SU-DHL-6 (cell line): ENCODE data around the gene SPEF1.
A peak's percentile ranks its signal among the peaks of the same experiment; 100 is the strongest.

Source experiments
- H2AFZ ChIP-seq: fragments of 200-600 bp; sonication (generic); 2 replicates; pipeline ENCODE4 v1.6.1; 2014; ENCODE audit warnings: low read depth, mild to moderate bottlenecking, moderate library complexity, mixed read lengths, antibody characterized with exemption, low read length; ENCODE audit not compliant: severe bottlenecking
- H3F3A ChIP-seq: fragments of 200-600 bp; shearing (Covaris generic); 2 replicates; pipeline ENCODE4 v1.6.0; 2016; ENCODE audit warnings: antibody characterized with exemption, mild to moderate bottlenecking; ENCODE audit not compliant: insufficient read depth
- H3K27ac ChIP-seq: fragments of 200-600 bp; sonication (generic); 2 replicates; pipeline ENCODE4 v1.5.1; 2016; ENCODE audit warnings: low read depth, mild to moderate bottlenecking, low read length, moderate library complexity, mixed read lengths
- H3K27me3 ChIP-seq: fragments of 200-600 bp; sonication (generic), shearing (Covaris generic); 2 replicates; pipeline ENCODE4 v1.6.0; 2014; ENCODE audit warnings: mild to moderate bottlenecking, low read length
- H3K36me3 ChIP-seq: fragments of 200-600 bp; sonication (generic); 2 replicates; pipeline ENCODE4 v1.6.1; 2014; ENCODE audit warnings: mild to moderate bottlenecking, low read length, mixed read lengths
- H3K4me2 ChIP-seq: fragments of 300-600, 200-600 bp; shearing (Covaris generic), sonication (generic); 2 replicates; pipeline ENCODE4 v1.6.0; 2014; ENCODE audit warnings: low read length, low read depth, mild to moderate bottlenecking; ENCODE audit not compliant: poor library complexity, severe bottlenecking
- H3K4me3 ChIP-seq: fragments of 200-600 bp; sonication (generic); 2 replicates; pipeline ENCODE4 v1.5.1; 2014; ENCODE audit warnings: antibody characterized with exemption, low read length, mild to moderate bottlenecking, mixed read lengths; ENCODE audit not compliant: insufficient read depth, poor library complexity, severe bottlenecking
- H3K79me2 ChIP-seq: fragments of 200-600 bp; sonication (generic); 2 replicates; pipeline ENCODE4 v1.6.1; 2014; ENCODE audit warnings: mild to moderate bottlenecking, low read length, moderate library complexity; ENCODE audit not compliant: insufficient read depth
- H3K9ac ChIP-seq: fragments of 200-600 bp; sonication (generic); 2 replicates; pipeline ENCODE4 v1.7.0; 2014; ENCODE audit warnings: mild to moderate bottlenecking, low read length
- H3K9me2 ChIP-seq: fragments of 200-600 bp; sonication (generic); replicated peaks from 2 replicates; pipeline ENCODE4 v1.6.1; 2014; ENCODE audit warnings: low read length; ENCODE audit not compliant: insufficient read depth
- H3K9me3 ChIP-seq: fragments of 200-600 bp; sonication (generic); 2 replicates; pipeline ENCODE4 v1.6.1; 2014; ENCODE audit warnings: low read length, mixed read lengths; ENCODE audit not compliant: insufficient read depth
- H4K20me1 ChIP-seq: fragments of 200-600 bp; sonication (generic); 2 replicates; pipeline ENCODE4 v1.6.1; 2014; ENCODE audit warnings: low read depth, mild to moderate bottlenecking, antibody characterized with exemption, low read length, moderate library complexity, mixed read lengths
- EZH2phosphoT487 ChIP-seq: fragments of 200-600 bp; sonication (generic), shearing (Covaris generic); conservative IDR thresholded peaks from 2 replicates; pipeline ENCODE4 v1.6.1; 2018; ENCODE audit warnings: mild to moderate bottlenecking, antibody characterized with exemption, low read length, moderate library complexity, mixed read lengths
- TF ChIP-seq, protein P1 (sequence below): fragments of 200-600 bp; sonication (generic); IDR thresholded peaks from one replicate; pipeline ENCODE4 v1.5.1; 2017; ENCODE audit warnings: antibody characterized with exemption, mild to moderate bottlenecking, low read length, moderate library complexity; ENCODE audit not compliant: insufficient read depth, poor library complexity, severe bottlenecking

Gene SPEF1

DNA sequence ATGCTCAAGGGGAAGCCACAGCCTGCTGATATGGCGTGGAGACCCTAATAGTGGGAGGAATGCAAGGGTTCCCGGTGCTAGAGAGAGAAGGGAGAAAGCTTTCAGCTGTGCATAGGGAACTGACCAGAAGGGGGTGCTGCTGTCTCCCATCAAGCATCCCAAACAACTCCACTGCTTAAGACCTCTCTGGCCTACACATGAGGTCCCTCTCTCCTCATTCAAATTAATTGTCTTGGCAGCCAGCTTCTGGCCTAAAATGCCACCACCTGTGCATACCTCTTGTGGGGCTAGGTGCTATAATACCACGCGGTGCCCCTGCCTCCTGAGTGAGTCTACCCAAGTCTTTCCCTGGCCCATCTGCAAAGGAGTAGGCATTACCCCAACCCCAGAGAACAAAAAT is 28.1 kb downstream of the SPEF1 start:
- H3K4me2 ChIP-seq: no peak overlapping the region

DNA sequence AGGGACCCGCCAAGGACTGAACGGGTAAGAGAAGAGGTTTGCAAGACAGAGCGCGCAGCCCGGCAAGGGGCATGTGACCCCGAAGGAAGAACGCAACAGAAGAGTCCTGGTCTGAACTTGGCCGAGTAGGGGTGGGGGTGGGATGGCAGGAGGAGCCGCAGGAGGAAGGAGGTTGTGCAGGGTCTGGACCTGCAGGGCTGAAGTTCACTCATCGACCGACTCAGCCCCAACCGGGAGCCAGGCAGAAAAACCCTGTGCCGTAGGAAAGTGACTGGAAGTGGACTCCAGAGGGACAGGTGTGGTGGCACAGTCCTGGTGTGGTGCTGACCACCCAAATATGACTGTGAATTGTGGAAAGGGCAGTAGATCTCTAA is 28.9 kb downstream of the SPEF1 start:
- no peaks in the 10 kb centered on the region for H3K36me3 ChIP-seq
- TF ChIP-seq, protein P1, sequence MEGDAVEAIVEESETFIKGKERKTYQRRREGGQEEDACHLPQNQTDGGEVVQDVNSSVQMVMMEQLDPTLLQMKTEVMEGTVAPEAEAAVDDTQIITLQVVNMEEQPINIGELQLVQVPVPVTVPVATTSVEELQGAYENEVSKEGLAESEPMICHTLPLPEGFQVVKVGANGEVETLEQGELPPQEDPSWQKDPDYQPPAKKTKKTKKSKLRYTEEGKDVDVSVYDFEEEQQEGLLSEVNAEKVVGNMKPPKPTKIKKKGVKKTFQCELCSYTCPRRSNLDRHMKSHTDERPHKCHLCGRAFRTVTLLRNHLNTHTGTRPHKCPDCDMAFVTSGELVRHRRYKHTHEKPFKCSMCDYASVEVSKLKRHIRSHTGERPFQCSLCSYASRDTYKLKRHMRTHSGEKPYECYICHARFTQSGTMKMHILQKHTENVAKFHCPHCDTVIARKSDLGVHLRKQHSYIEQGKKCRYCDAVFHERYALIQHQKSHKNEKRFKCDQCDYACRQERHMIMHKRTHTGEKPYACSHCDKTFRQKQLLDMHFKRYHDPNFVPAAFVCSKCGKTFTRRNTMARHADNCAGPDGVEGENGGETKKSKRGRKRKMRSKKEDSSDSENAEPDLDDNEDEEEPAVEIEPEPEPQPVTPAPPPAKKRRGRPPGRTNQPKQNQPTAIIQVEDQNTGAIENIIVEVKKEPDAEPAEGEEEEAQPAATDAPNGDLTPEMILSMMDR: no peak
- TF ChIP-seq EZH2phosphoT487: no peak
- no peak overlapping the region for H3K9ac ChIP-seq
- no peaks in the 10 kb centered on the region for H3K27me3 ChIP-seq
- H2AFZ ChIP-seq: no peak overlapping the region
- H3K9me3 ChIP-seq: no peaks in the 10 kb centered on the region
- no peak overlapping the region for H3K27ac ChIP-seq
- no peaks in the 10 kb centered on the region; the same call in 1 of the 2 replicates for H4K20me1 ChIP-seq
- no peaks in the 10 kb centered on the region for H3F3A ChIP-seq
- no peaks in the 10 kb centered on the region for H3K9me2 ChIP-seq
- no peaks in the 10 kb centered on the region for H3K79me2 ChIP-seq
- no peak overlapping the region for H3K4me3 ChIP-seq
- no peak overlapping the region for H3K4me2 ChIP-seq

More for the DNA sequence above, 28.1 kb downstream of the SPEF1 start:
- Histone ChIP-seq H3K27ac (no peak overlapping the region), H3K9me2 (no peaks in the 10 kb centered on the region), H3K27me3 (no peaks in the 10 kb centered on the region), H3K79me2 (no peaks in the 10 kb centered on the region), H4K20me1 (no peaks in the 10 kb centered on the region; the same call in 1 of the 2 replicates), H3K4me3 (no peak overlapping the region), H3K36me3 (no peaks in the 10 kb centered on the region), H3F3A (no peaks in the 10 kb centered on the region), H3K9ac (no peak overlapping the region), H3K9me3 (no peaks in the 10 kb centered on the region), H2AFZ (no peak overlapping the region)
- TF ChIP-seq, protein P1: peak; percentile 57
- no peak for TF ChIP-seq EZH2phosphoT487

DNA sequence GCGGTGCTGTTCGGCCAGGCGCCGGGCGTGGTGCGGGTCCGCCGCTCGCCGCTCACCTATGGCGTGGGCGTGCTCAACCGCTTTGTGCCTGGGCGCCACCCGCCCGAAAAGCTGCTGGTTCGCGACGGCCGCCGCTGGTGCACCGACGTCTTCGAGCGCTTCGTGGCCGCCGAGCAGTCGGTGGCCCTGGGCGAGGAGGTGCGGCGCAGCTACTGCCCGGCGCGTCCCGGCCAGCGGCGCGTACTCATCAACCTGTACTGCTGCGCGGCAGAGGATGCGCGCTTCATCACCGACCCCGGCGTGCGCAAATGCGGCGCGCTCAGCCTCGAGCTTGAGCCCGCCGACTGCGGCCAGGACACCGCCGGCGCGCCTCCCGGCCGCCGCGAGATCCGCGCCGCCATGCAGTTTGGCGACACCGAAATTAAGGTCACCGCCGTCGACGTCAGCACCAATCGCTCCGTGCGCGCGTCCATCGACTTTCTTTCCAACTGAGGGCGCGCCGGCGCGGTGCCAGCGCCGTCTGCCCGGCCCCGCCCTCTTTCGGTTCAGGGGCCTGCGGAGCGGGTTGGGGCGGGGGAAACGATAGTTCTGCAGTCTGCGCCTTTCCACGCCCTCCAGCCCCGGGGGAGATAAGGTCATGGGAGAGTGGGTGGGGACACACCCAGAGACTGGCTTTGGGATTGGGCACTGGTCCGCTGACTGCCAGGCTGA is 29.4 kb downstream of the SPEF1 start:
- H3K27me3 ChIP-seq: no peaks in the 10 kb centered on the region
- no peak overlapping the region for H3K4me2 ChIP-seq
- no peaks in the 10 kb centered on the region for H3K79me2 ChIP-seq
- H4K20me1 ChIP-seq: no peaks in the 10 kb centered on the region; the same call in 1 of the 2 replicates
- TF ChIP-seq, protein P1: no peak
- TF ChIP-seq EZH2phosphoT487: no peak
- H3K9me3 ChIP-seq: no peaks in the 10 kb centered on the region
- no peaks in the 10 kb centered on the region for H3K9me2 ChIP-seq
- H3K4me3 ChIP-seq: no peak overlapping the region
- H3K9ac ChIP-seq: no peak overlapping the region
- no peaks in the 10 kb centered on the region for H3F3A ChIP-seq
- no peaks in the 10 kb centered on the region for H3K36me3 ChIP-seq
- no peak overlapping the region for H3K27ac ChIP-seq
- no peak overlapping the region for H2AFZ ChIP-seq
